H1 (cell line): ENCODE results near the gene ERCC6. TPM values are rescaled to one million over a fixed set of nuclear protein-coding genes. Genes with fewer than 3 reads are reported as not detected.

Experiments used
- CTCF ChIA-PET: fragments of 300-600 bp; sonication (Branson Sonifier 250); formaldehyde crosslinking; loops from one replicate; lab custom pipeline; 2021; ENCODE audit not compliant: partially characterized antibody; lab: Charles Lee
- POLR2A ChIA-PET: fragments of 300-600 bp; sonication (Branson Sonifier 250); formaldehyde crosslinking; loops from one replicate; lab custom pipeline; 2021; ENCODE audit warnings: inconsistent platforms; ENCODE audit not compliant: partially characterized antibody; lab: Charles Lee
- DNase-seq, 2 experiments: peaks; one replicate each; pipeline versions ENCODE4 v3.0.0 to v3.0.0-alpha.2; 2010 to 2022; ENCODE audit warnings: low spot score in 2 of 2, low read depth in 1 of 2, mixed read lengths in 1 of 2
- FAIRE-seq: peaks from 2 replicates; lab custom pipeline; 2011; peaks lifted over from hg19 to GRCh38; lab: Jason Lieb, UNC
- H2AFZ ChIP-seq: 2 replicates; pipeline ENCODE4 v1.8.1; 2012; ENCODE audit warnings: low read length, inconsistent platforms
- H2AK5ac ChIP-seq: 2 replicates; pipeline ENCODE4 v1.6.1; 2013; ENCODE audit warnings: low read depth, low read length
- H2BK120ac ChIP-seq: replicated peaks from 2 replicates; pipeline ENCODE3; 2013; ENCODE audit warnings: low read depth, low read length, inconsistent platforms
- H2BK12ac ChIP-seq: 2 replicates; pipeline ENCODE4 v1.6.1; 2013; ENCODE audit warnings: low read depth, low read length
- H2BK15ac ChIP-seq: 2 replicates; pipeline ENCODE4 v1.6.1; 2013; ENCODE audit warnings: low read length
- H2BK20ac ChIP-seq: 2 replicates; pipeline ENCODE4 v1.6.1; 2013; ENCODE audit warnings: low read length
- H2BK5ac ChIP-seq: 2 replicates; pipeline ENCODE4 v1.6.1; 2013; ENCODE audit warnings: low read depth, low read length
- H3K14ac ChIP-seq: 2 replicates; pipeline ENCODE4 v1.6.1; 2013; ENCODE audit warnings: inconsistent platforms; ENCODE audit not compliant: insufficient read length
- H3K18ac ChIP-seq: 2 replicates; pipeline ENCODE4 v1.6.1; 2013; ENCODE audit warnings: low read length; ENCODE audit errors: extremely low read depth
- H3K23ac ChIP-seq: 2 replicates; pipeline ENCODE4 v1.6.1; 2013; ENCODE audit warnings: inconsistent platforms; ENCODE audit not compliant: insufficient read length
- H3K23me2 ChIP-seq: 2 replicates; pipeline ENCODE4 v1.6.1; 2013; ENCODE audit warnings: low read depth, low read length
- H3K27ac ChIP-seq: 2 replicates; pipeline ENCODE4 v1.6.1; 2011; ENCODE audit warnings: low read depth, low read length, inconsistent platforms
- H3K27me3 ChIP-seq, 4 experiments: replicated peaks in 1 of 4; 1 replicate in 1 of 4; 2 replicates in 3 of 4; pipeline versions ENCODE4 v1.6.1 to v1.8.1; 2011 to 2013; ENCODE audit warnings: low read length in 3 of 4, mild to moderate bottlenecking in 3 of 4, inconsistent platforms in 2 of 4, mixed read lengths in 2 of 4, moderate library complexity in 1 of 4; ENCODE audit not compliant: control insufficient read depth in 3 of 4, insufficient read depth in 3 of 4; ENCODE audit errors: extremely low read depth in 1 of 4
- H3K36me3 ChIP-seq, 4 experiments: 2 replicates each; pipeline versions ENCODE4 v1.6.1 to v1.8.1; 2011 to 2013; ENCODE audit warnings: mild to moderate bottlenecking in 4 of 4, low read length in 3 of 4, moderate library complexity in 2 of 4, control low read depth in 1 of 4, inconsistent platforms in 1 of 4; ENCODE audit not compliant: insufficient read depth in 4 of 4, control insufficient read depth in 2 of 4
- H3K4ac ChIP-seq: replicated peaks from 2 replicates; pipeline ENCODE3; 2013; ENCODE audit warnings: low read length, low read depth, mixed read lengths, inconsistent platforms; ENCODE audit not compliant: insufficient read length
- H3K4me1 ChIP-seq, 4 experiments: replicated peaks in 1 of 4; 1 replicate in 1 of 4; 2 replicates in 3 of 4; pipeline versions ENCODE4 v1.6.1 to v1.8.1; 2011 to 2013; ENCODE audit warnings: low read length in 3 of 4, inconsistent platforms in 2 of 4, mixed read lengths in 1 of 4; ENCODE audit not compliant: insufficient read depth in 4 of 4, control insufficient read depth in 3 of 4
- H3K4me2 ChIP-seq, 2 experiments: 2 replicates each; pipeline versions ENCODE4 v1.6.1 to v1.8.1; 2011 to 2013; ENCODE audit warnings: low read depth in 2 of 2, low read length in 2 of 2, control low read depth in 1 of 2, inconsistent platforms in 1 of 2, mild to moderate bottlenecking in 1 of 2; ENCODE audit not compliant: insufficient read depth in 1 of 2
- H3K4me3 ChIP-seq, 4 experiments: fragments of 200-600, 300-600 bp in 1 of 4; sonication (generic), shearing (Covaris generic), sonication (Bioruptor Twin) in 1 of 4; 2 replicates each; pipeline versions ENCODE4 v1.5.1 to v1.8.1; 2011 to 2016; ENCODE audit warnings: low read length in 4 of 4, low read depth in 3 of 4, control low read depth in 2 of 4, inconsistent platforms in 2 of 4, mild to moderate bottlenecking in 2 of 4, mixed read lengths in 1 of 4, moderate library complexity in 1 of 4; ENCODE audit not compliant: insufficient read depth in 2 of 4; ENCODE audit errors: extremely low read depth in 1 of 4
- H3K56ac ChIP-seq: replicated peaks from 2 replicates; pipeline ENCODE3; 2013; ENCODE audit warnings: low read depth, mild to moderate bottlenecking, mixed read lengths, low read length, inconsistent platforms; ENCODE audit not compliant: insufficient read length
- H3K79me1 ChIP-seq: 2 replicates; pipeline ENCODE4 v1.6.1; 2013; ENCODE audit warnings: low read depth, low read length, control low read depth
- H3K79me2 ChIP-seq, 2 experiments: 2 replicates each; pipeline versions ENCODE4 v1.6.1 to v1.8.1; 2012 to 2013; ENCODE audit warnings: low read length in 2 of 2, mild to moderate bottlenecking in 2 of 2, inconsistent platforms in 1 of 2; ENCODE audit not compliant: insufficient read depth in 2 of 2, control insufficient read depth in 1 of 2
- H3K9ac ChIP-seq, 4 experiments: replicated peaks in 1 of 4; 1 replicate in 1 of 4; 2 replicates in 3 of 4; pipeline versions ENCODE4 v1.6.1 to v1.8.1; 2011 to 2013; ENCODE audit warnings: low read depth in 3 of 4, low read length in 3 of 4, control low read depth in 2 of 4, mild to moderate bottlenecking in 2 of 4, moderate library complexity in 2 of 4, inconsistent platforms in 1 of 4; ENCODE audit errors: extremely low read depth in 1 of 4
- H3K9me3 ChIP-seq, 2 experiments: 2 replicates each; pipeline versions ENCODE4 v1.6.1 to v1.8.1; 2012 to 2013; ENCODE audit warnings: mild to moderate bottlenecking in 2 of 2, moderate library complexity in 2 of 2, control low read depth in 1 of 2, inconsistent platforms in 1 of 2, low read depth in 1 of 2, low read length in 1 of 2, mixed read lengths in 1 of 2; ENCODE audit not compliant: insufficient read depth in 2 of 2
- H4K20me1 ChIP-seq, 2 experiments: replicated peaks in 1 of 2; 2 replicates each; pipeline versions ENCODE3 to v1.8.1; 2011 to 2013; ENCODE audit warnings: inconsistent platforms in 2 of 2, low read length in 2 of 2, mild to moderate bottlenecking in 1 of 2; ENCODE audit not compliant: insufficient read depth in 2 of 2, control insufficient read depth in 1 of 2
- H4K5ac ChIP-seq: 2 replicates; pipeline ENCODE4 v1.6.1; 2013; ENCODE audit warnings: low read length, low read depth, mixed read lengths, inconsistent platforms; ENCODE audit not compliant: insufficient read length
- H4K8ac ChIP-seq: 2 replicates; pipeline ENCODE4 v1.8.0; 2013; ENCODE audit warnings: mild to moderate bottlenecking, moderate library complexity, low read length, inconsistent platforms; ENCODE audit not compliant: insufficient read depth; ENCODE audit errors: extremely low read depth
- H4K91ac ChIP-seq: replicated peaks from 2 replicates; pipeline ENCODE3; 2013; ENCODE audit warnings: low read length, mixed read lengths, inconsistent platforms; ENCODE audit not compliant: insufficient read length
- HDAC2 ChIP-seq, 2 experiments: fragments of 300-600 bp in 1 of 2; sonication (generic) in 1 of 2; IDR thresholded peaks; 2 replicates each; pipeline ENCODE4 v1.6.1; 2011 to 2012; ENCODE audit warnings: low read depth in 2 of 2, low read length in 2 of 2, mild to moderate bottlenecking in 2 of 2, moderate library complexity in 2 of 2, borderline replicate concordance in 1 of 2, inconsistent platforms in 1 of 2
- KDM4A ChIP-seq: IDR thresholded peaks from one replicate; pipeline ENCODE4 v1.7.1; 2012; ENCODE audit warnings: low read depth, mild to moderate bottlenecking, moderate library complexity, low read length, inconsistent platforms; ENCODE audit not compliant: severe bottlenecking
- POLR2AphosphoS5 ChIP-seq: IDR thresholded peaks from 2 replicates; pipeline ENCODE4 v1.6.1; 2011; ENCODE audit warnings: low read depth, low read length
- SIRT6 ChIP-seq: IDR thresholded peaks from one replicate; pipeline ENCODE4 v1.7.1; 2012; ENCODE audit warnings: low read length, inconsistent platforms
- YY1 ChIP-seq: IDR thresholded peaks from 2 replicates; pipeline ENCODE4 v1.6.1; 2011; ENCODE audit warnings: low read depth, mild to moderate bottlenecking, low read length
- WGBS, 2 experiments: shearing (Covaris generic) in 1 of 2; methylation state at CpG; one replicate each; pipeline versions ENCODE4 v1.1.6 to v1.1.7; 2013 to 2015; ENCODE audit warnings: low lambda C conversion rate in 2 of 2, mixed read lengths in 2 of 2, inconsistent platforms in 1 of 2, low coverage in 1 of 2, missing lambda C conversion rate in 1 of 2; ENCODE audit not compliant: insufficient replicate concordance in 2 of 2, insufficient coverage in 1 of 2, insufficient read length in 1 of 2; ENCODE audit errors: extremely low coverage in 1 of 2, missing lambda C conversion rate in 1 of 2; 5-methylcytosine and 5-hydroxymethylcytosine counted together
- polyA plus RNA-seq, 7 experiments: library from polyadenylated mRNA; depleted of rRNA in 3 of 7; stranded (reverse) in 5 of 7; unstranded in 2 of 7; fragments of >200 nt in 5 of 7; fragments of 200-250 nt in 2 of 7; gene quantifications; 1 replicate in 5 of 7; 2 replicates in 1 of 7; 4 replicates in 1 of 7; pipeline versions ENCODE4 v1.2.1 to v1.2.3, GENCODE V29; 2011 to 2013; ENCODE audit warnings: missing spikeins in 2 of 7, mixed read lengths in 2 of 7
- total RNA-seq: library from RNA; stranded (reverse); fragmentation: NEBNext Ultra II Directional; extraction: Animal tissue kit (Norgen Biotek cat#: 25700); gene quantifications from 2 replicates; pipeline ENCODE4 v1.2.1, GENCODE V29; 2021
- TF ChIP-seq, protein P1 (sequence below): IDR thresholded peaks from 2 replicates; pipeline ENCODE4 v1.6.1; 2012; ENCODE audit warnings: inconsistent platforms

Gene ERCC6
- total and polyA plus RNA-seq, 2 of the 8 experiments (the other 6 are each of a cell fraction or from before 2014, with no cell fraction given) = 4.1 to 11.9 TPM

DNA sequence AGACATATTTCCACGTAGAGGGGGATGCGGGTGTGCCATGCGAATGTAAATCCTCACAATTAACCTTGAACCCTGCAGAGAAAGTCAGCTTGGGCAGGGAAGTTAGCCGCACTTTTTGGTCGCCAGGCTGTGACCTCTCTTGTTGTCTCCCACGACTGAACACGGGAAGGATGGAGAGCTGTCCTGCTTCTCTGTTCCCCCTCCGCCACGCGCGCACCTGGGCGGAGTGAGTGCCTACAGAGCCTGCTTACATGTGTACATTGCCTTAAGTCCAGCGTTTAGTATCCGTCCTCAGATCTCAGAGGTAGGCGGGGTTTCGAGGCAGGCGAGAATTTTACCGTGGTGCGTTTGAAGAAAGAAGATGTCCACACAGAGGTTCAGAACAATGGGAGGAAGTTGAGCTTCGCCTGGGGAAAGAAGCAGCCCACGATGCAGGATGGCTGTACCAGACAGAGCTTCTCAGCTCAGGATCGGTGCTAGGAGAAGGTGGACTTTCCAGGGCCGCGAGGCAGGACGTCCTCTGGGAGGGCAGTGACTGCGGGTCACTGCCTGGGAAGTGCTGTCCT is 482 bp upstream of the ERCC6 start:
- peaks cover 3 to 12% (median 8%) of the 10 kb centered on the region in 4 experiments for H3K4me1 ChIP-seq
- peak overlapping the region; percentile 41 to 81 (median 66) for H3K4me3 ChIP-seq
- no peak overlapping the region for H2AK5ac ChIP-seq
- DNase-seq = peak in 1 of 2 experiments; percentile 57
- H2AFZ ChIP-seq = peak overlapping the region; percentile 99
- H3K23me2 ChIP-seq = peaks cover 15% of the 10 kb centered on the region
- peaks cover 0 to 4% of the 10 kb centered on the region in 2 experiments for H4K20me1 ChIP-seq
- peak overlapping the region; percentile 54 for H4K8ac ChIP-seq
- 4% methylated on average over 26 of the region's 26 CpGs; no CpG with 5 or more reads in 1 of the 2 experiments for WGBS, 2 experiments
- H2BK15ac ChIP-seq = peak overlapping the region; percentile 97; the same call in 1 of the 2 replicates
- H3K79me1 ChIP-seq = no peaks in the 10 kb centered on the region
- H3K9ac ChIP-seq = peak overlapping the region in 2 of 4 experiments; percentile 36 to 58; a peak in 4 of 7 replicates
- CTCF ChIA-PET = interaction anchor here (1.1 to 2.4 kb wide), 5 partner anchors 20 to 215 kb away, joined by 3 to 7 read pairs (median 3); no protein-coding TSS in a partner anchor
- no peak overlapping the region for H3K4ac ChIP-seq
- H3K27ac ChIP-seq = no peak overlapping the region
- peaks cover 0 to 10% (median 6%) of the 10 kb centered on the region in 4 experiments; a peak in 5 of 7 replicates for H3K27me3 ChIP-seq
- no peak overlapping the region for H3K14ac ChIP-seq
- FAIRE-seq = no peak
- H4K5ac ChIP-seq = no peak overlapping the region
- H3K4me2 ChIP-seq = peak overlapping the region; percentile 91 to 100
- no peak overlapping the region for H2BK120ac ChIP-seq
- H3K18ac ChIP-seq = peak overlapping the region; percentile 73
- H2BK12ac ChIP-seq = peak overlapping the region; percentile 94
- TF ChIP-seq, protein P1, sequence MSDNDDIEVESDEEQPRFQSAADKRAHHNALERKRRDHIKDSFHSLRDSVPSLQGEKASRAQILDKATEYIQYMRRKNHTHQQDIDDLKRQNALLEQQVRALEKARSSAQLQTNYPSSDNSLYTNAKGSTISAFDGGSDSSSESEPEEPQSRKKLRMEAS = no peak
- TF ChIP-seq YY1 (no peak), KDM4A (peak; percentile 74), HDAC2 (IDR thresholded peaks at IDR 0.05; ENCODE audit: borderline replicate concordance in 1 of 2, low read depth in 2 of 2, low read length in 2 of 2) (0 out of 4 replicates have a peak, but pooled peaks of 1 of the 2 experiments have one; percentile 67), POLR2AphosphoS5 (0 out of 2 replicates have a peak, but pooled peaks have one; percentile 28), SIRT6 (no peak)
- no peaks in the 10 kb centered on the region for H3K9me3 ChIP-seq
- peak overlapping the region; percentile 50; the same call in 1 of the 2 replicates for H2BK5ac ChIP-seq
- no peaks in the 10 kb centered on the region for H3K36me3 ChIP-seq
- no peak overlapping the region for H4K91ac ChIP-seq
- H2BK20ac ChIP-seq = no peak overlapping the region
- POLR2A ChIA-PET = interaction anchor here (0.8 to 1.9 kb wide), 5 partner anchors 11 to 279 kb away, joined by 3 to 4 read pairs (median 3); no protein-coding TSS in a partner anchor
- H3K79me2 ChIP-seq = 0 out of 4 replicates have a peak, but pooled peaks cover 0 to 3% of the 10 kb centered on the region in 2 experiments
- no peak overlapping the region for H3K23ac ChIP-seq
- no peak overlapping the region for H3K56ac ChIP-seq
